MM.1S (cell line): ENCODE results near the gene LRMDA.

Source experiments
- DNase-seq: peaks from one replicate; pipeline ENCODE4 v3.0.0-alpha.2; 2015
- H2AFZ ChIP-seq: fragments of 300-600 bp; sonication (generic); 2 replicates; pipeline ENCODE4 v1.6.0; 2016; ENCODE audit warnings: antibody characterized with exemption, low read length
- H3F3A ChIP-seq: fragments of 300-600 bp; sonication (generic); 2 replicates; pipeline ENCODE4 v1.6.1; 2016; ENCODE audit warnings: mild to moderate bottlenecking, antibody characterized with exemption, low read length, moderate library complexity, mixed read lengths; ENCODE audit not compliant: insufficient read depth
- H3K27ac ChIP-seq: fragments of 300-600 bp; sonication (generic); 2 replicates; pipeline ENCODE4 v1.5.1; 2016; ENCODE audit warnings: mild to moderate bottlenecking, low read length
- H3K27me3 ChIP-seq: fragments of 300-600 bp; sonication (generic); replicated peaks from 2 replicates; pipeline ENCODE4 v1.6.0; 2016; ENCODE audit warnings: low read length; ENCODE audit not compliant: insufficient read depth
- H3K36me3 ChIP-seq: fragments of 300-600 bp; sonication (generic); replicated peaks from 2 replicates; pipeline ENCODE4 v1.6.1; 2016; ENCODE audit warnings: mild to moderate bottlenecking, low read length, mixed read lengths; ENCODE audit not compliant: insufficient read depth
- H3K4me1 ChIP-seq: fragments of 300-600 bp; sonication (generic); 2 replicates; pipeline ENCODE4 v1.6.1; 2016; ENCODE audit warnings: low read length, mixed read lengths
- H3K4me2 ChIP-seq: fragments of 300-600 bp; sonication (generic); 2 replicates; pipeline ENCODE4 v1.6.0; 2016; ENCODE audit warnings: low read depth, low read length
- H3K4me3 ChIP-seq: fragments of 300-600 bp; sonication (generic); 2 replicates; pipeline ENCODE4 v1.5.1; 2016; ENCODE audit warnings: low read length, mixed read lengths
- H3K79me2 ChIP-seq: fragments of 300-600 bp; sonication (generic); 2 replicates; pipeline ENCODE4 v1.6.1; 2016; ENCODE audit warnings: mixed run types, low read length, mixed read lengths
- H3K9ac ChIP-seq: fragments of 300-600 bp; sonication (generic); 2 replicates; pipeline ENCODE4 v1.6.1; 2016; ENCODE audit warnings: low read length, mixed read lengths
- H3K9me2 ChIP-seq: fragments of 300-600 bp; sonication (generic); replicated peaks from 2 replicates; pipeline ENCODE4 v1.6.1; 2016; ENCODE audit warnings: mild to moderate bottlenecking, low read length, mixed read lengths; ENCODE audit not compliant: insufficient read depth
- H3K9me3 ChIP-seq: fragments of 300-600 bp; sonication (generic); replicated peaks from 2 replicates; pipeline ENCODE4 v1.6.1; 2016; ENCODE audit warnings: mild to moderate bottlenecking, low read length, mixed read lengths; ENCODE audit not compliant: insufficient read depth
- H4K20me1 ChIP-seq: fragments of 300-600 bp; sonication (generic); 2 replicates; pipeline ENCODE4 v1.6.1; 2016; ENCODE audit warnings: mild to moderate bottlenecking, low read length, moderate library complexity, mixed read lengths; ENCODE audit not compliant: insufficient read depth
- EZH2 ChIP-seq: fragments of 300-600 bp; sonication (generic); optimal IDR thresholded peaks from 2 replicates; pipeline ENCODE3; 2017; ENCODE audit warnings: low read depth, mild to moderate bottlenecking, antibody characterized with exemption, low read length, mixed read lengths
- EZH2phosphoT487 ChIP-seq: fragments of 300-600 bp; sonication (generic); IDR thresholded peaks from 2 replicates; pipeline ENCODE4 v1.6.1; 2018; ENCODE audit warnings: antibody characterized with exemption, low read length
- TF ChIP-seq, protein P1 (sequence below): fragments of 300-600 bp; sonication (generic); IDR thresholded peaks from 2 replicates; pipeline ENCODE4 v1.5.1; 2016; ENCODE audit warnings: antibody characterized with exemption, low read length, mixed read lengths

The LRMDA gene

DNA sequence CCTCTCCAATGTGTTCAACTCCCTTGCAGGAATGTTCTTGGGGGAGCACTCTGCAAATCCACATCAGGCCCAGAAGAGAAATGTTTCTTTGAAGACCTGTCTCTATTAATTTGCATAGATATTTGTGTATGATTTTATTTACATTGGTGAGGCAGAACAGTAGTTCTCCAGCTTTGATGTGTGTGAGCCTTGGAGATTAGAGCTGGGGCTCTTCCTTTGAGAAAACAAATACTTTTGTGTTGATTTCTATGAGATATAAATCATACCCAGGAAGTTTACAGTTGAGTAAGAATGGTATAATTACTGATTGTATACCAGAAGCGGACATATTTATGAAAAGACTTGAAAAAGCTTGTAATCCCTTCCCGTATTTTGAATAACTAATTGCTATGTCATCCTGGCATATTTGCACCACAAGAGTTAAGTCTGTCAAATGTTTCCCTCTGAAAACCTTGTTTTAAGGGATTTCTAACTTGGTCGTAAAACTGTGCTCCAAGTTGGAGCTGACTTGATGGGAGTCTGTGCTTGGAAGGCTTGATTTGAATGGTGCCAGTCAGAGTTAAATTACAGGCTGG lies 468.5 kb downstream of the LRMDA start:
- Histone ChIP-seq H3K79me2 (no peaks in the 10 kb centered on the region), H3K4me2 (no peak overlapping the region), H4K20me1 (no peaks in the 10 kb centered on the region), H3K27ac (no peak overlapping the region), H3K9ac (no peak overlapping the region), H3K4me3 (no peak overlapping the region), H3K9me2 (no peaks in the 10 kb centered on the region), H2AFZ (no peak overlapping the region), H3K27me3 (no peaks in the 10 kb centered on the region), H3F3A (no peaks in the 10 kb centered on the region), H3K4me1 (no peaks in the 10 kb centered on the region), H3K9me3 (no peaks in the 10 kb centered on the region), H3K36me3 (no peaks in the 10 kb centered on the region)
- no peak for DNase-seq
- TF ChIP-seq EZH2 (no peak), EZH2phosphoT487 (no peak)
- TF ChIP-seq, protein P1, sequence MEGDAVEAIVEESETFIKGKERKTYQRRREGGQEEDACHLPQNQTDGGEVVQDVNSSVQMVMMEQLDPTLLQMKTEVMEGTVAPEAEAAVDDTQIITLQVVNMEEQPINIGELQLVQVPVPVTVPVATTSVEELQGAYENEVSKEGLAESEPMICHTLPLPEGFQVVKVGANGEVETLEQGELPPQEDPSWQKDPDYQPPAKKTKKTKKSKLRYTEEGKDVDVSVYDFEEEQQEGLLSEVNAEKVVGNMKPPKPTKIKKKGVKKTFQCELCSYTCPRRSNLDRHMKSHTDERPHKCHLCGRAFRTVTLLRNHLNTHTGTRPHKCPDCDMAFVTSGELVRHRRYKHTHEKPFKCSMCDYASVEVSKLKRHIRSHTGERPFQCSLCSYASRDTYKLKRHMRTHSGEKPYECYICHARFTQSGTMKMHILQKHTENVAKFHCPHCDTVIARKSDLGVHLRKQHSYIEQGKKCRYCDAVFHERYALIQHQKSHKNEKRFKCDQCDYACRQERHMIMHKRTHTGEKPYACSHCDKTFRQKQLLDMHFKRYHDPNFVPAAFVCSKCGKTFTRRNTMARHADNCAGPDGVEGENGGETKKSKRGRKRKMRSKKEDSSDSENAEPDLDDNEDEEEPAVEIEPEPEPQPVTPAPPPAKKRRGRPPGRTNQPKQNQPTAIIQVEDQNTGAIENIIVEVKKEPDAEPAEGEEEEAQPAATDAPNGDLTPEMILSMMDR: no peak

DNA sequence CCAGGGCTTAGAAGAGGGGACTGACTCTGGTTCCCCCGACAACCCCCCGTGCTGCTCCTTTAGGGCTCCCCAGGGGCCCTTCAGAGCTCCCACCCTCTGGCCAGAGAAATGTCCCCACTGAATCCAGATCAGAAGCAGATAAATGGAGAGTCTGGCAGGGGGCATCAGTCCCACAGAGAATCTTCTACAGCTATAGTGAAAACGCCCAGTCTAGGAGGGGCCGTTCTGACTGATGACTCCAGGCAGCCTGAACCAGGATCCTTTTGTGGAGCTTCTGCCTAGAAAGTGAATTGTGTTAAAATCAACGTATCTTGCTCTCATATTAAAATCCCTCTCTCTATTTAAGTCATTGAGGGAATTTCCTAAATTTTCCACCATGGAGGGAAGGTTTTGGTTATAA lies 471.4 kb downstream of the LRMDA start:
- TF ChIP-seq EZH2phosphoT487: no peak
- TF ChIP-seq EZH2: no peak
- TF ChIP-seq, protein P1: no peak
- Histone ChIP-seq H3K9ac (no peak overlapping the region), H3F3A (no peaks in the 10 kb centered on the region), H3K36me3 (no peaks in the 10 kb centered on the region), H3K4me2 (no peak overlapping the region), H4K20me1 (no peaks in the 10 kb centered on the region), H3K9me2 (no peaks in the 10 kb centered on the region), H2AFZ (no peak overlapping the region), H3K27me3 (no peaks in the 10 kb centered on the region), H3K9me3 (no peaks in the 10 kb centered on the region), H3K4me3 (no peak overlapping the region), H3K4me1 (no peaks in the 10 kb centered on the region), H3K79me2 (no peaks in the 10 kb centered on the region), H3K27ac (no peak overlapping the region)
- DNase-seq: no peak

DNA sequence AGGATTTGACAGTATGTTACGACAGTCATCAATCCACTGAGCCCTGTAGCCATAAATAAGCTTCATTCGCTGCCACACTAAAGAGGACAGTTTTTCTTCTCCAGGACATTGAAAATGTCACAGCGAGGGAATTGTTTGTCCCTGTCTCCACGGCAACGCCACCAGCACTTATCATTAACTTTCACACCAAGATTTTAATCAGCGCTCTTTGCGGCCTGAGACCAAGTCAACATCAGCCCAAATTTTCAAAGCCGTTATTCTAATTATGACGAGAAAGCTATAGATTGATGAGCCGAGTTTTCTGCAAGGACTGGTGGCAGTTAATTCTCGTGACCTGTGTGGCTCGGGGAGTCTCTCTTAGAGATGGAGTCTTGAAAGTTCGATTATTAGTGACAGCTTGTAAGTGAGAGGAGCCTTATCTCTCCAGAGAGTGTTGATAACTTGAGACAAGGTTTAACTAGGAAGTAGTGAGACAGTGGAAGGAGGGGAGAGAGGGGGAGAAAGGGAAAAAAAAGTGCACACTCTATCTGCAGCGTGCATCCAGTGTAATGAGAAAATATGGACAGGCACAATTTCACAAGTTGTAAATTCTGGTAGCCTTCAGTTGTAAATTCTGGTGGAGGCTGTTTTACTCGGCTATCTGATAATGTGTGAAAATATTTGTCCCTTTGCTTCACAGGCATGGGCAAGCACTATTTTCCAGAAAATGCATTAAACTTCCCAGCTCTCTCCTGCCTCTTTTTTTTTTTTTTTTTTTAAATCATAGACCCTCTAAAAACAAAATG lies 473.3 kb downstream of the LRMDA start:
- no peak overlapping the region for H3K9ac ChIP-seq

More for the DNA sequence above, 473.3 kb downstream of the LRMDA start:
- no peak overlapping the region for H2AFZ ChIP-seq
- DNase-seq: no peak
- H3K4me1 ChIP-seq: no peaks in the 10 kb centered on the region
- no peaks in the 10 kb centered on the region for H3F3A ChIP-seq
- H3K9me3 ChIP-seq: no peaks in the 10 kb centered on the region
- no peaks in the 10 kb centered on the region for H3K9me2 ChIP-seq
- no peaks in the 10 kb centered on the region for H3K79me2 ChIP-seq
- no peak overlapping the region for H3K4me2 ChIP-seq
- no peak overlapping the region for H3K4me3 ChIP-seq
- H3K36me3 ChIP-seq: no peaks in the 10 kb centered on the region
- TF ChIP-seq EZH2phosphoT487 (no peak), EZH2 (no peak)
- TF ChIP-seq, protein P1: no peak
- H4K20me1 ChIP-seq: no peaks in the 10 kb centered on the region
- no peaks in the 10 kb centered on the region for H3K27me3 ChIP-seq
- no peak overlapping the region for H3K27ac ChIP-seq
